IMR-90 (cell line): ENCODE results near the gene IL1F10. TPM values are rescaled to one million over a fixed set of nuclear protein-coding genes. Genes with fewer than 3 reads are reported as not detected.

ENCODE experiments used
- ATAC-seq: fragments of 200-7000 bp; cut with Tn5 transposase; 2 replicates; pipeline ENCODE4 v1.9.1; 2020; ENCODE audit warnings: low read depth, mild to moderate bottlenecking, moderate library complexity
- BruUV-seq: library from RNA; stranded (reverse); fragments of 400-500 nt; replicated peaks from 2 replicates; lab custom pipeline; 2021; lab: Mats Ljungman, UMichigan
- CTCF ChIA-PET: fragments of 300-600 bp; formaldehyde crosslinking; extraction: SDS; loops from one replicate; lab custom pipeline; 2021; ENCODE audit warnings: antibody characterized with exemption; lab: Yijun Ruan, JAX
- POLR2A ChIA-PET: fragments of 300-600 bp; sonication (Branson Sonifier 250); formaldehyde crosslinking; loops from one replicate; lab custom pipeline; 2022; ENCODE audit warnings: antibody characterized with exemption; ENCODE audit not compliant: unreplicated experiment; lab: Charles Lee
- DNase-seq: peaks from one replicate; pipeline ENCODE4 v3.0.0; 2013
- H2AFZ ChIP-seq: replicated peaks from 2 replicates; pipeline ENCODE3; 2013; ENCODE audit warnings: low read length, mild to moderate bottlenecking; ENCODE audit not compliant: poor library complexity
- H2AK5ac ChIP-seq: 2 replicates; pipeline ENCODE4 v1.6.1; 2013; ENCODE audit warnings: low read depth, low read length, inconsistent platforms
- H2AK9ac ChIP-seq: replicated peaks from 2 replicates; pipeline ENCODE3; 2013; ENCODE audit warnings: mild to moderate bottlenecking, low read depth, low read length, moderate library complexity; ENCODE audit not compliant: poor library complexity
- H2BK120ac ChIP-seq: 2 replicates; pipeline ENCODE4 v1.6.1; 2013; ENCODE audit warnings: low read depth, low read length, inconsistent platforms
- H2BK15ac ChIP-seq: 3 replicates; pipeline ENCODE4 v1.6.1; 2013; ENCODE audit warnings: low read depth, low read length, inconsistent platforms
- H2BK20ac ChIP-seq: 2 replicates; pipeline ENCODE4 v1.6.1; 2013; ENCODE audit warnings: low read depth, mild to moderate bottlenecking, inconsistent platforms, low read length, moderate library complexity
- H2BK5ac ChIP-seq: 2 replicates; pipeline ENCODE4 v1.6.1; 2013; ENCODE audit warnings: mild to moderate bottlenecking, low read depth, low read length, inconsistent platforms; ENCODE audit not compliant: poor library complexity, severe bottlenecking
- H3K14ac ChIP-seq: replicated peaks from 2 replicates; pipeline ENCODE4 v1.6.1; 2013; ENCODE audit warnings: low read depth, low read length, inconsistent platforms
- H3K18ac ChIP-seq: 2 replicates; pipeline ENCODE4 v1.6.1; 2013; ENCODE audit warnings: low read depth, low read length, control low read depth
- H3K23ac ChIP-seq: 2 replicates; pipeline ENCODE4 v1.6.1; 2013; ENCODE audit warnings: low read depth, low read length, inconsistent platforms
- H3K27ac ChIP-seq: 2 replicates; pipeline ENCODE4 v1.5.1; 2013; ENCODE audit warnings: mild to moderate bottlenecking, control low read depth, low read length; ENCODE audit not compliant: insufficient read depth
- H3K27me3 ChIP-seq: 2 replicates; pipeline ENCODE4 v1.6.1; 2013; ENCODE audit warnings: low read length; ENCODE audit not compliant: control insufficient read depth, insufficient read depth
- H3K36me3 ChIP-seq: 2 replicates; pipeline ENCODE4 v1.6.1; 2013; ENCODE audit warnings: low read length, mixed read lengths; ENCODE audit not compliant: control insufficient read depth, insufficient read depth
- H3K4ac ChIP-seq: 2 replicates; pipeline ENCODE4 v1.6.1; 2013; ENCODE audit warnings: low read depth, low read length, inconsistent platforms
- H3K4me1 ChIP-seq: 2 replicates; pipeline ENCODE4 v1.6.1; 2013; ENCODE audit warnings: low read length, mixed read lengths; ENCODE audit not compliant: control insufficient read depth, insufficient read depth
- H3K4me2 ChIP-seq: 2 replicates; pipeline ENCODE4 v1.6.1; 2013; ENCODE audit warnings: low read depth, mild to moderate bottlenecking, control low read depth, low read length, moderate library complexity
- H3K4me3 ChIP-seq: 2 replicates; pipeline ENCODE4 v1.5.1; 2013; ENCODE audit warnings: low read depth, mild to moderate bottlenecking, control low read depth, low read length, moderate library complexity; ENCODE audit not compliant: insufficient read depth
- H3K56ac ChIP-seq: 2 replicates; pipeline ENCODE4 v1.6.1; 2013; ENCODE audit warnings: low read length, inconsistent platforms; ENCODE audit not compliant: insufficient read depth; ENCODE audit errors: extremely low read depth
- H3K79me1 ChIP-seq, 2 experiments: 2 replicates each; pipeline ENCODE4 v1.6.1; 2013; ENCODE audit warnings: low read length in 2 of 2, inconsistent platforms in 1 of 2, low read depth in 1 of 2
- H3K9ac ChIP-seq: 2 replicates; pipeline ENCODE4 v1.6.1; 2013; ENCODE audit warnings: low read depth, low read length, control low read depth
- H3K9me1 ChIP-seq: 2 replicates; pipeline ENCODE4 v1.6.1; 2013; ENCODE audit warnings: low read length, inconsistent platforms; ENCODE audit not compliant: insufficient read depth
- H3K9me3 ChIP-seq: 2 replicates; pipeline ENCODE4 v1.6.1; 2013; ENCODE audit warnings: low read length; ENCODE audit not compliant: control insufficient read depth, insufficient read depth
- H4K20me1 ChIP-seq: 2 replicates; pipeline ENCODE4 v1.6.1; 2013; ENCODE audit warnings: low read length, inconsistent platforms; ENCODE audit not compliant: insufficient read depth
- H4K5ac ChIP-seq: 2 replicates; pipeline ENCODE4 v1.6.1; 2013; ENCODE audit warnings: mild to moderate bottlenecking, low read depth, low read length, control low read depth
- H4K8ac ChIP-seq, 2 experiments: 2 replicates each; pipeline ENCODE4 v1.6.1; 2013; ENCODE audit warnings: low read depth in 2 of 2, low read length in 2 of 2, control low read depth in 1 of 2, inconsistent platforms in 1 of 2
- H4K91ac ChIP-seq: 2 replicates; pipeline ENCODE4 v1.6.1; 2013; ENCODE audit warnings: low read depth, low read length, inconsistent platforms; ENCODE audit not compliant: insufficient read depth
- BHLHE40 ChIP-seq: fragments of 150-350 bp; IDR thresholded peaks from 2 replicates; pipeline ENCODE4 v1.6.1; 2016; ENCODE audit warnings: mild to moderate bottlenecking, low read depth, low read length
- CEBPB ChIP-seq: IDR thresholded peaks from 2 replicates; pipeline ENCODE4 v1.6.1; 2012; ENCODE audit warnings: low read depth, low read length, improper control_type of control experiment
- CHD1 ChIP-seq: IDR thresholded peaks from 2 replicates; pipeline ENCODE4 v1.6.1; 2012; ENCODE audit warnings: low read depth, low read length, improper control_type of control experiment
- CTCF ChIP-seq: conservative IDR thresholded peaks from 2 replicates; pipeline ENCODE4 v1.5.1; 2012; ENCODE audit warnings: mild to moderate bottlenecking, low read depth, low read length, improper control_type of control experiment
- ELK1 ChIP-seq: fragments of 150-350 bp; IDR thresholded peaks from 2 replicates; pipeline ENCODE4 v1.6.1; 2016; ENCODE audit warnings: low read depth, mild to moderate bottlenecking, low read length, moderate library complexity, borderline replicate concordance
- FOS ChIP-seq: fragments of 150-350 bp; IDR thresholded peaks from 2 replicates; pipeline ENCODE4 v1.6.1; 2016; ENCODE audit warnings: low read depth, low read length
- MAFK ChIP-seq: IDR thresholded peaks from 2 replicates; pipeline ENCODE4 v1.6.1; 2012; ENCODE audit warnings: low read depth, low read length, improper control_type of control experiment
- MXI1 ChIP-seq: IDR thresholded peaks from 2 replicates; pipeline ENCODE4 v1.6.1; 2012; ENCODE audit warnings: low read depth, mild to moderate bottlenecking, low read length, moderate library complexity, borderline replicate concordance
- NFE2L2 ChIP-seq: fragments of 150-350 bp; IDR thresholded peaks from 2 replicates; pipeline ENCODE4 v1.6.1; 2016; ENCODE audit warnings: low read depth, mild to moderate bottlenecking, low read length
- POLR2A ChIP-seq: IDR thresholded peaks from 2 replicates; pipeline ENCODE4 v1.6.1; 2012; ENCODE audit warnings: mild to moderate bottlenecking, low read depth, low read length
- RAD21 ChIP-seq: IDR thresholded peaks from 2 replicates; pipeline ENCODE4 v1.6.1; 2012; ENCODE audit warnings: low read length, improper control_type of control experiment
- RFX5 ChIP-seq: IDR thresholded peaks from 2 replicates; pipeline ENCODE4 v1.8.0; 2012; ENCODE audit warnings: low read depth, mild to moderate bottlenecking, low read length, moderate library complexity
- SMC3 ChIP-seq: fragments of 150-350 bp; IDR thresholded peaks from 2 replicates; pipeline ENCODE4 v1.6.1; 2016; ENCODE audit warnings: low read depth, mild to moderate bottlenecking, antibody characterized with exemption, low read length, moderate library complexity
- USF2 ChIP-seq: fragments of 150-350 bp; IDR thresholded peaks from 2 replicates; pipeline ENCODE4 v1.6.1; 2017; ENCODE audit warnings: mild to moderate bottlenecking, antibody characterized with exemption, low read length, low read depth
- WGBS, 2 experiments: methylation state at CpG; one replicate each; pipeline versions ENCODE4 v1.1.5 to v1.1.7; 2013; ENCODE audit warnings: missing lambda C conversion rate in 2 of 2; ENCODE audit not compliant: insufficient read length in 1 of 2; ENCODE audit errors: extremely low coverage in 2 of 2; 5-methylcytosine and 5-hydroxymethylcytosine counted together
- dilution Hi-C: fragments of 300-500 bp; cut with HindIII; formaldehyde crosslinking; loops from one replicate; pipeline ENCODE4 v1.14.3; 2018; ENCODE audit warnings: low sequenced_read_pairs; ENCODE audit not compliant: unreplicated experiment
- in situ Hi-C: fragments of 300-500 bp; cut with MboI; formaldehyde crosslinking; loops from 3 replicates; pipeline ENCODE4 v1.14.3; 2019; ENCODE audit warnings: low sequenced_read_pairs, inconsistent platforms, mixed read lengths
- intact Hi-C: fragments of 100-400 bp; cut with micrococcal nuclease; formaldehyde crosslinking; loops from 2 replicates; pipeline ENCODE4 v1.10.0; 2022
- polyA plus RNA-seq, 3 experiments: library from polyadenylated mRNA; depleted of rRNA; stranded (reverse); fragments of >200 nt; gene quantifications; 2 replicates each; pipeline ENCODE4 v1.2.3, GENCODE V29; 2012; ENCODE audit warnings: low replicate concordance in 1 of 3
- total RNA-seq: library from RNA; depleted of rRNA; stranded (reverse); fragments of >200 nt; gene quantifications from 2 replicates; pipeline ENCODE4 v1.2.3, GENCODE V29; 2012

IL1F10 gene
- total and polyA plus RNA-seq, 2 of the 4 experiments (the other 2 are of a cell fraction) = not detected

GRCh38 chr2:113075600-113075999 lies 7.8 kb downstream of the IL1F10 start:
- no peak overlapping the region for H3K4me2 ChIP-seq
- H2AFZ ChIP-seq = no peak overlapping the region
- dilution Hi-C loops (no loop called here), in situ Hi-C loops (no loop called here), intact Hi-C loops (no loop called here)
- H3K4me3 ChIP-seq = no peak overlapping the region
- H2BK5ac ChIP-seq = no peak overlapping the region
- H3K23ac ChIP-seq = no peak overlapping the region
- H3K9ac ChIP-seq = no peak overlapping the region
- no peak overlapping the region for H3K27ac ChIP-seq
- peaks cover 19% of the 10 kb centered on the region for H3K27me3 ChIP-seq
- H2BK120ac ChIP-seq = no peak overlapping the region
- no peak overlapping the region for H4K8ac ChIP-seq
- H2AK5ac ChIP-seq = no peak overlapping the region
- no peak overlapping the region for H2BK20ac ChIP-seq
- no peaks in the 10 kb centered on the region for H3K9me1 ChIP-seq
- H4K20me1 ChIP-seq = no peaks in the 10 kb centered on the region
- H3K56ac ChIP-seq = no peak overlapping the region
- H4K5ac ChIP-seq = no peak overlapping the region
- no peaks in the 10 kb centered on the region for H3K4me1 ChIP-seq
- H3K79me1 ChIP-seq = no peaks in the 10 kb centered on the region
- ChIA-PET POLR2A (no interaction called here), CTCF (no interaction called here)
- no peak overlapping the region for H2BK15ac ChIP-seq
- no TSS peak for BruUV-seq
- H3K9me3 ChIP-seq = no peaks in the 10 kb centered on the region
- WGBS, 2 experiments = no CpG with 5 or more reads among the region's 3 CpGs
- H3K14ac ChIP-seq = no peak overlapping the region
- no peak overlapping the region for H3K4ac ChIP-seq
- H3K36me3 ChIP-seq = no peaks in the 10 kb centered on the region
- no peak overlapping the region for H3K18ac ChIP-seq
- no peak overlapping the region for H4K91ac ChIP-seq
- ATAC-seq = no peak
- no peak for DNase-seq
- H2AK9ac ChIP-seq = no peak overlapping the region
- no peak for TF ChIP-seq POLR2A
- TF ChIP-seq CEBPB = no peak
- no peak for TF ChIP-seq CTCF
- TF ChIP-seq MXI1 = no peak
- TF ChIP-seq RAD21 = no peak
- no peak for TF ChIP-seq FOS
- TF ChIP-seq BHLHE40 = no peak
- no peak for TF ChIP-seq RFX5
- TF ChIP-seq NFE2L2 = no peak
- TF ChIP-seq ELK1 = no peak
- no peak for TF ChIP-seq CHD1
- no peak for TF ChIP-seq SMC3
- TF ChIP-seq USF2 = no peak
- no peak for TF ChIP-seq MAFK
